Measurements from ENCODE around the gene WWP2. TPM values are rescaled to one million over a fixed set of nuclear protein-coding genes. Genes with fewer than 3 reads are reported as not detected.
"Not testable (repeated sequence)": the region's sequence is repeated elsewhere in the genome, so short reads cannot be mapped to it uniquely, and the experiment has no call there.

Gene WWP2
- total and polyA plus RNA-seq, 4 donors: 26.1 to 86.6 (median 43.4) TPM

- no peak for ATAC-seq (ENCODE audit: insufficient read depth, low FRiP score)
- WGBS, 2 donors: 84 to 89% methylated on average over 1 of the region's 1 CpG
- H3K36me3 ChIP-seq (ENCODE audit: control insufficient read depth in 4 of 4, insufficient read depth in 4 of 4, low read length in 4 of 4): peaks cover under 1 to 12% (median 4%) of the 10 kb centered on the region in 4 donors
- DNase-seq: no peak
- H3K4me1 ChIP-seq (ENCODE audit: control insufficient read depth in 5 of 5, insufficient read depth in 5 of 5, low read length in 5 of 5): peaks cover 0 to 5% (median 0%) of the 10 kb centered on the region in 5 donors
- TF ChIP-seq CTCF (IDR thresholded peaks at IDR 0.05; ENCODE audit: control extremely low read depth, extremely low read depth): no peak
- no peaks in the 10 kb centered on the region for H3K27me3 ChIP-seq (ENCODE audit: control insufficient read depth in 3 of 3, insufficient read depth in 3 of 3, low read length in 2 of 3)
- no peak overlapping the region for H3K9ac ChIP-seq (ENCODE audit: insufficient read depth in 1 of 2, low read length in 2 of 2)
- H3K9me3 ChIP-seq (ENCODE audit: control insufficient read depth in 4 of 4, insufficient read depth in 3 of 4, low read length in 3 of 4): no peaks in the 10 kb centered on the region
- H3K27ac ChIP-seq (ENCODE audit: low read depth in 1 of 2, low read length in 1 of 2): no peak overlapping the region
- no peak overlapping the region for H3K4me3 ChIP-seq
Measured at GRCh38 chr16:69804297-69804696, 42.2 kb downstream of the WWP2 start.

- not testable (repeated sequence) for DNase-seq; H3K9me3 ChIP-seq (ENCODE audit: control insufficient read depth in 4 of 4, insufficient read depth in 3 of 4, low read length in 3 of 4); H3K27me3 ChIP-seq (ENCODE audit: control insufficient read depth in 3 of 3, insufficient read depth in 3 of 3, low read length in 2 of 3); H3K4me3 ChIP-seq; H3K9ac ChIP-seq (ENCODE audit: insufficient read depth in 1 of 2, low read length in 2 of 2); ATAC-seq (ENCODE audit: insufficient read depth, low FRiP score); H3K36me3 ChIP-seq (ENCODE audit: control insufficient read depth in 4 of 4, insufficient read depth in 4 of 4, low read length in 4 of 4); H3K27ac ChIP-seq (ENCODE audit: low read depth in 1 of 2, low read length in 1 of 2); H3K4me1 ChIP-seq (ENCODE audit: control insufficient read depth in 5 of 5, insufficient read depth in 5 of 5, low read length in 5 of 5)
Measured at GRCh38 chr16:69806776-69807175, 44.6 kb downstream of the WWP2 start.

- no peak for TF ChIP-seq CTCF (IDR thresholded peaks at IDR 0.05; ENCODE audit: control extremely low read depth, extremely low read depth)
- WGBS, 2 donors: 98 to 99% methylated on average over 2 of the region's 2 CpGs
- no peak overlapping the region for H3K4me3 ChIP-seq
- no peak for ATAC-seq (ENCODE audit: insufficient read depth, low FRiP score)
- H3K9ac ChIP-seq (ENCODE audit: insufficient read depth in 1 of 2, low read length in 2 of 2): no peak overlapping the region
- DNase-seq: no peak
- H3K4me1 ChIP-seq (ENCODE audit: control insufficient read depth in 5 of 5, insufficient read depth in 5 of 5, low read length in 5 of 5): peaks cover 0 to 4% (median 0%) of the 10 kb centered on the region in 5 donors
- H3K36me3 ChIP-seq (ENCODE audit: control insufficient read depth in 4 of 4, insufficient read depth in 4 of 4, low read length in 4 of 4): peaks cover 0 to 9% (median under 1%) of the 10 kb centered on the region in 4 donors
- H3K9me3 ChIP-seq (ENCODE audit: control insufficient read depth in 4 of 4, insufficient read depth in 3 of 4, low read length in 3 of 4): peaks cover 0 to 3% (median 0%) of the 10 kb centered on the region in 4 donors
- no peak overlapping the region for H3K27ac ChIP-seq (ENCODE audit: low read depth in 1 of 2, low read length in 1 of 2)
- no peaks in the 10 kb centered on the region for H3K27me3 ChIP-seq (ENCODE audit: control insufficient read depth in 3 of 3, insufficient read depth in 3 of 3, low read length in 2 of 3)
Measured at GRCh38 chr16:69812688-69813014, 50.5 kb downstream of the WWP2 start.

- H3K4me3 ChIP-seq: no peak overlapping the region
- peaks cover 0 to 16% (median 3%) of the 10 kb centered on the region in 4 donors for H3K36me3 ChIP-seq (ENCODE audit: control insufficient read depth in 4 of 4, insufficient read depth in 4 of 4, low read length in 4 of 4)
- no peak overlapping the region for H3K9ac ChIP-seq (ENCODE audit: insufficient read depth in 1 of 2, low read length in 2 of 2)
- no peak for TF ChIP-seq CTCF (IDR thresholded peaks at IDR 0.05; ENCODE audit: control extremely low read depth, extremely low read depth)
- no peak overlapping the region for H3K27ac ChIP-seq (ENCODE audit: low read depth in 1 of 2, low read length in 1 of 2)
- H3K27me3 ChIP-seq (ENCODE audit: control insufficient read depth in 3 of 3, insufficient read depth in 3 of 3, low read length in 2 of 3): no peaks in the 10 kb centered on the region
- H3K4me1 ChIP-seq (ENCODE audit: control insufficient read depth in 5 of 5, insufficient read depth in 5 of 5, low read length in 5 of 5): peaks cover 0 to 4% (median 0%) of the 10 kb centered on the region in 5 donors
- WGBS, 2 donors: 85 to 87% methylated on average over 5 of the region's 5 CpGs
- peaks cover 0 to 3% (median 0%) of the 10 kb centered on the region in 4 donors for H3K9me3 ChIP-seq (ENCODE audit: control insufficient read depth in 4 of 4, insufficient read depth in 3 of 4, low read length in 3 of 4)
- ATAC-seq (ENCODE audit: insufficient read depth, low FRiP score) (no peak), DNase-seq (no peak)
Measured at GRCh38 chr16:69814078-69814477, 51.9 kb downstream of the WWP2 start.
